GM12874 (cell line): ENCODE results near the gene HOXD4.

ENCODE experiments used
- TF ChIP-seq, protein P1 (sequence below): IDR thresholded peaks from 2 replicates; pipeline ENCODE4 v1.5.1; 2011; ENCODE audit warnings: low read depth, mild to moderate bottlenecking, control low read depth, low read length, moderate library complexity; ENCODE audit not compliant: insufficient read depth

The HOXD4 gene

DNA sequence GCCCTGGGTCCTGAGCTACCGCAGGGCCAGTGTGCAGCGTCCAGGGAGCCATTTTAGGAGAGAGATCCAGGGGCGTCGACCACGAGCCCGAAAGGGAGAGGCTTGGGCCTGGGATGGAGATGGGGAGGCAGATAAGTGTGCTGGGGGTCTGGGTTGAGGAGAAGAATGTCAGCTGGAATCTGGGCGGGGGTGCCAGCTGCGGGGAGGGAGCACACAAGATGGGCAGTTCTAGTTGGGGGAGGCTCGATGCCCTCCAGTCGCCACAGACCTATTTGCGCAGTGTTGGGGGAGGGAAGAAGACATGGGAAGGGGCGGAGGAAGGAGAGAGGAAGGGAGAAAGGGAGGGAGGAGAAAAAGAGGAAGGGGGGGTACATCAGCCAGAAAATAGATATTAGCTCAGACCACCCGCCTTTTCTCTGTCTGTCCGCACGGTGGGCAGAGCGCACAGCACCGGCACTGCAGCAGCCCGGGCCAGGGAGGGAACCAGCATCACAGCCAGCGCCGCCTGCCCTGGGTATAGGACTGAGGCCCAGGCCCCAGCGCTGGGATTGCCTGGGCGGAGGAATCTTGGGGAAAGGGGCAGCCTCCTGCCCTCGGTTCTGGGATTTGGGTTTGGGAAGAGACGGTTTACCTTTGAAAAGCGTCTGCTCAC lies 46.1 kb upstream of the HOXD4 start:
- TF ChIP-seq, protein P1, sequence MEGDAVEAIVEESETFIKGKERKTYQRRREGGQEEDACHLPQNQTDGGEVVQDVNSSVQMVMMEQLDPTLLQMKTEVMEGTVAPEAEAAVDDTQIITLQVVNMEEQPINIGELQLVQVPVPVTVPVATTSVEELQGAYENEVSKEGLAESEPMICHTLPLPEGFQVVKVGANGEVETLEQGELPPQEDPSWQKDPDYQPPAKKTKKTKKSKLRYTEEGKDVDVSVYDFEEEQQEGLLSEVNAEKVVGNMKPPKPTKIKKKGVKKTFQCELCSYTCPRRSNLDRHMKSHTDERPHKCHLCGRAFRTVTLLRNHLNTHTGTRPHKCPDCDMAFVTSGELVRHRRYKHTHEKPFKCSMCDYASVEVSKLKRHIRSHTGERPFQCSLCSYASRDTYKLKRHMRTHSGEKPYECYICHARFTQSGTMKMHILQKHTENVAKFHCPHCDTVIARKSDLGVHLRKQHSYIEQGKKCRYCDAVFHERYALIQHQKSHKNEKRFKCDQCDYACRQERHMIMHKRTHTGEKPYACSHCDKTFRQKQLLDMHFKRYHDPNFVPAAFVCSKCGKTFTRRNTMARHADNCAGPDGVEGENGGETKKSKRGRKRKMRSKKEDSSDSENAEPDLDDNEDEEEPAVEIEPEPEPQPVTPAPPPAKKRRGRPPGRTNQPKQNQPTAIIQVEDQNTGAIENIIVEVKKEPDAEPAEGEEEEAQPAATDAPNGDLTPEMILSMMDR = no peak

DNA sequence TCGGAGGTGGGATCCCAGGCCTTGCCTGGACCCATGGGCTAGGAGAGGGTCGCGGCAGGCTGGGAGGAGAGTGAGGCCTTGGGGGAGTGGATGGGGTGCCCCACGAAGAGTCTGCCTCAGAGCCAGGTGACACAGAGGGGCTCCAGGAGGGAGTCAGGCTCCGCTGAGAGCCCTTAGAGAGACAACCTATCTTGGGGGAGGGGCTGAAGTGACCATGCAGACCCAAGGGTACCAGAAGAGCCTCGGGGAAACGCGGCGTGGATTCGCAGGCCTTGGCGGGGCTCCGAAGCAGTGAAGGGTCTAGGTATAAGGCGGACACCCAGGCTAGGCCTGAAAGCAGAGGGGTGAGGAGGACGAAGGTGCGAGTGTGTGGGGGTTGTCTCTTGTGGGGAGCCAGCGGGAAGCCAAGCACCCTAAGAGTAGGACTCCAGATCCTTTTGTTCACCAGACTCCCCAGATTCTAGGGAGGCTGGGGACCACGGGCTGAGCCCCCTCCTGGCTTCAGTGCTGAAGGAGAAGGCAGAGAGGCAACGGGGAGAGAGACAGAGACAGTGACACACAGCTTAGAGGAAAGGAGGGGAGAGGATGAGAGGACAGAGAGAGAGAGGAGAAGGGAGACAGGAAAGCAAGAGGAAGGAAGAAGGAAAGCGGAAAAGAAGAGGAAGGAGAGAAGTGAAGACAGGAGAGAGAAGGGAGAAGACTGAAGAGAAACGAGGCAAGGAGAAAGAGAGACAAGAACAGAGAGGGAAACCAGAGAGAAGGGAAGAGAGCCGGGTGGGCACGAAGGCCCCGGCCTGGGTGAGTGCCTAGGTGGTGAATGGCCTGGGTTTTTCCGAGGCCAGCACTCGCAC lies 45.4 kb upstream of the HOXD4 start:
- TF ChIP-seq, protein P1 = no peak

DNA sequence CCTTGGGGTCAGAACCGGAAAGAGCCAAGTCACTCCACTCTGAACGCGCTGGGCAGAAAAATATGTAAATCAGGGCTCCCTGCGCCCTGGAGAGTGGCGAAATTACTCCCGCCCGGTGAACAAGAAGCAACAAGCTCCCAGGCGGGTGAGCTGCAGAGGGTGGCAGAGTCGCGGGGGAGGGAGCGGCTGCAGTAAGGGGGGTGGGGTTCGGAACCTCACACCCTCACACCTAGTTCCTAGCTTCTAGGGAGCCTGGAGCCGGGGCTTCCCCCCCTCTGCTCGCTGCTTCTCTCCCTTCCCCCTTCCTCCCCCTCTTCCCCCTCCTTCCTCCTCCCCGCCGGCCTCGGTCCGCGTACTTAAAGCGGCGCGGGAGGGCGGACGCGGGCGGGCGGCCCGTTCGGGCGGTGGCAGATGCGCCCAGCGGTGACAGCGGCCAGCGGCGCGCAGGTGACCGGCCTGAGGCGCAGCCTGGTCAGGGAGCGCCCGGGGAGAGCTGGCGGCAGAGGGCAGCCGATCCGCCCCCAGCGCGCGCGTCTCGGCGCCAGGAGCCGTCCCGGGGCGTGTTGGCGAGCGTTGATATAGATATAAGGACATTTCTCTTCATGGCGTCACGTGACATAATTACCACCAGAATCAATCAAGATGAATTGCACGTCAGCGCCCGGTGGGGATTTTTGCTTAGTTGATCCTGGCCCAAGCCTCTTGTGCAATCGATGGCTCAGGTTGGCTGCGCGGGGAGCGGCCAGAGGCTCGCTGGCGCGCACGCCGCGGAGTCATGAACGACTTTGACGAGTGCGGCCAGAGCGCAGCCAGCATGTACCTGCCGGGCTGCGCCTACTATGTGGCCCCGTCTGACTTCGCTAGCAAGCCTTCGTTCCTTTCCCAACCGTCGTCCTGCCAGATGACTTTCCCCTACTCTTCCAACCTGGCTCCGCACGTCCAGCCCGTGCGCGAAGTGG lies 44.5 kb upstream of the HOXD4 start, which contains the start of gene HOXD11:
HOXD11 (plus strand) TSS at position 700 of the 959 bp plus-strand sequence; CDS start at position 776, 76 bp downstream.
- TF ChIP-seq, protein P1 = no peak

DNA sequence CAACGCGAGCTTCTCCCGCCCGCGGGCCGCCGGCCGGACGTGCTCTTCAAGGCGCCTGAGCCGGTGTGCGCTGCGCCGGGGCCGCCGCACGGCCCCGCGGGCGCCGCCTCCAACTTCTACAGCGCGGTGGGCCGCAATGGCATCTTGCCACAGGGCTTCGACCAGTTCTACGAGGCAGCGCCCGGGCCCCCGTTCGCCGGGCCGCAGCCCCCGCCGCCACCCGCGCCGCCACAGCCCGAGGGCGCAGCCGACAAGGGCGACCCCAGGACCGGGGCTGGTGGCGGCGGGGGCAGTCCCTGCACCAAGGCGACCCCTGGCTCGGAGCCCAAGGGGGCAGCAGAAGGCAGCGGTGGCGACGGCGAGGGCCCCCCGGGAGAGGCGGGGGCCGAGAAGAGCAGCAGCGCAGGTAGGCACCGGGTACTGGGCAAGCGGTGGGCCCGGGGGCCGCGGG lies 43.6 kb upstream of the HOXD4 start:
- TF ChIP-seq, protein P1 = no peak

DNA sequence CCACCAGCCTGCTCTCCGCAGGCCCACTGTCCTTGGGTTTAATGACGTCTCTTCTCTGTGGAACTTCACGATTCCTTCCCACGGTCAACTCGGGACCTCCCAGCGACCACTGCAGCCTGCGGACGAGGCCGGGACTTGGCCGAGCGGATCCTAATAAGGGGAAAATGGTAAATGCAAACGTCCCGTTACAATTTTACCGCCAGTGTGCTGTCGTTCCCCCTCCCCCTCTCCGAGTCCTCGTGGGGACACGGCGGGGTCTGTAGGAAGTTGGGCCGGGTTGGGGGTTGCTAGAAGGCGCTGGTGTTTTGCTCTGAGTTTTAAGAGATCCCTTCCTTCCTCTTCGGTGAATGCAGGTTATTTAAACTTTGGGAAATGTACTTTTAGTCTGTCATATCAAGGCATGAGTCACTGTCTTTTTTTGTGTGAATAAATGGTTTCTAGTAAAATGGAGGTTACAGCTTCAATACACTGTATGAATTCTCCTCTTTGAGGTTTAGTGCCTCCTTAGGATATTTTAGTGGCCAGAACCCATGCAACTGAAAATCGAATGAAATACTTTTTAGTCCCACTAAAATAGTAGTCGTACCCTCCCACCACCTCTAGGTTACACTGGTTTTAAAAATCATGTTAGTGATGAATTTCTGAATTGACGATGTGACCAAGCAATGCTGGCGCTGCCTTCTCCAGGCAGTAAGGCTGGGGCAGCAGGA lies 42.0 kb upstream of the HOXD4 start:
- TF ChIP-seq, protein P1 = no peak

DNA sequence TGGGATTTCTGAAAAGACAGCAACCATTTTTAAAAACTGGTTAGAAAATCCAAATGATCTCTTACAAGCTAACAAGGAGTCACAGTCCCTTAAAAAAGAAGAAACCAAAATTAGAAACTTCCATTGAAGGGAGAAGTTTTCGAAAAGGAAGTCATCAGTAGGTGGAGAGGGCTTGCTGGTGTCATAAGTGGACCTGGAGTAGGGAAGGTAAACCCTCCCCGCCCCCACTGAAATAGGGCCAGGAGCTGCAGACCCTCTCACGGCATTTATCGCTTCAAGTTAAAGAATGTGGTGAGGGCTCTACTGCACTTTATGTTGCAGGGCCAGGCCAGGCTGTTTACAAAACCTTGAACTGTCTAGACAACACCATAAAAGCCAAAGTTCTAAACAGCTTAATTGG lies 41.4 kb upstream of the HOXD4 start:
- TF ChIP-seq, protein P1 = no peak
